ENCODE data around the gene METTL3. TPM values are rescaled to one million over a fixed set of nuclear protein-coding genes. Genes with fewer than 3 reads are reported as not detected.
A peak's percentile ranks its signal among the peaks of the same experiment; 100 is the strongest.

METTL3 gene
- total and polyA plus RNA-seq, 2 of the 13 experiments (the other 11 are each of a cell fraction or from before 2014, with no cell fraction given): 123 to 130 TPM

DNA sequence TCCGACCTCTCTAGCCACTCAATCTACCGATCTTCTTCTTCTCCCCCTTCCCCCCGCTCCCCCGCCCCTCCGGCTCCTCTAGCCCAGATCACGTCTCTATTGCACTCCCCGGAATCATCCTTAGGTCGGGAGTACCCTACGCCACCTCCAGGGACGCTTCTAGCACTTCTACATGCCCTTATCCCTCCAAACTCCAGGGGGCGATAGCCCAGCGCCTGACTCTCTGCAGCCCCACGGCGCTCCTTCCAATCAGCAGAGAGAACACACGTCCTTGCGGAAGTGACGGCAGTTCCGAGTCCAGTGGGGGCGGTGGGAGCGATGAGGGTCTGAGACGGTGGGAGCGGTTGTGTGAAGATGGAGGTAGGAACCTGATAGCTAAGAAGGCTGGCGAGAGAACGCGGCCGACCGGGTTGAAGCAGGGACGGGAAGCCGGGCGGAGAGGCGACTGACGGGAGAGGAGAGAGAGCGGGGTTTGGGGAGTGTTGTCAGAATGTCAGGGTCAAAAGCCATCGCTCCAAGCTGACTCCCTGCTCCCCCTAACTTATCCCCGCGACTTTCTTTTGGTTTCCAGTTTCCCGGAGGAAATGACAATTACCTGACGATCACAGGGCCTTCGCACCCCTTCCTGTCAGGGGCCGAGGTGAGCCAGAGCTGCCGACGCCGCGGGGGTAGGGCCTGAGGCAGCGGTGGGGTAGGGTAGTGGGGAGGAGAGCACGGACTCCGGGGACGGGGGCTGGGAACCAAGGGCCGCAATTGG lies 34.0 kb downstream of the METTL3 start, which contains the start of the genes RAB2B and TOX4 (continued):
- TF ChIP-seq, protein P1, sequence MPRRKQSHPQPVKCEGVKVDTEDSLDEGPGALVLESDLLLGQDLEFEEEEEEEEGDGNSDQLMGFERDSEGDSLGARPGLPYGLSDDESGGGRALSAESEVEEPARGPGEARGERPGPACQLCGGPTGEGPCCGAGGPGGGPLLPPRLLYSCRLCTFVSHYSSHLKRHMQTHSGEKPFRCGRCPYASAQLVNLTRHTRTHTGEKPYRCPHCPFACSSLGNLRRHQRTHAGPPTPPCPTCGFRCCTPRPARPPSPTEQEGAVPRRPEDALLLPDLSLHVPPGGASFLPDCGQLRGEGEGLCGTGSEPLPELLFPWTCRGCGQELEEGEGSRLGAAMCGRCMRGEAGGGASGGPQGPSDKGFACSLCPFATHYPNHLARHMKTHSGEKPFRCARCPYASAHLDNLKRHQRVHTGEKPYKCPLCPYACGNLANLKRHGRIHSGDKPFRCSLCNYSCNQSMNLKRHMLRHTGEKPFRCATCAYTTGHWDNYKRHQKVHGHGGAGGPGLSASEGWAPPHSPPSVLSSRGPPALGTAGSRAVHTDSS (CRISPR knock-in tag; conservative IDR thresholded peaks at IDR 0.05): 0 out of 2 replicates have a peak, but pooled peaks have one; percentile 63
- TF ChIP-seq ZSCAN25 (CRISPR knock-in tag; IDR thresholded peaks at IDR 0.05) (peak; percentile 98), NR1H2 (CRISPR knock-in tag; IDR thresholded peaks at IDR 0.05; ENCODE audit: borderline replicate concordance, low read depth) (no peak), ZNF12 (CRISPR knock-in tag; IDR thresholded peaks at IDR 0.05) (0 out of 2 replicates have a peak, but pooled peaks have one; percentile 42), SETDB1 (CRISPR knock-in tag; IDR thresholded peaks at IDR 0.05; ENCODE audit: borderline replicate concordance) (no peak), FOXP1 (IDR thresholded peaks at IDR 0.05) (no peak), FOXP1 (CRISPR knock-in tag; IDR thresholded peaks at IDR 0.05) (peak; percentile 70), TBP (CRISPR knock-in tag; IDR thresholded peaks at IDR 0.05) (no peak), MTA1 (CRISPR knock-in tag; IDR thresholded peaks at IDR 0.05; ENCODE audit: borderline replicate concordance) (0 out of 2 replicates have a peak, but pooled peaks have one; percentile 73), DNMT1 (CRISPR knock-in tag; IDR thresholded peaks at IDR 0.05) (peak; percentile 74; the same call in 1 of the 2 replicates), TCF7 (IDR thresholded peaks at IDR 0.05; ENCODE audit: low read depth) (no peak), MIXL1 (CRISPR knock-in tag; IDR thresholded peaks at IDR 0.05) (peak; percentile 96)
- TF ChIP-seq, protein P2, sequence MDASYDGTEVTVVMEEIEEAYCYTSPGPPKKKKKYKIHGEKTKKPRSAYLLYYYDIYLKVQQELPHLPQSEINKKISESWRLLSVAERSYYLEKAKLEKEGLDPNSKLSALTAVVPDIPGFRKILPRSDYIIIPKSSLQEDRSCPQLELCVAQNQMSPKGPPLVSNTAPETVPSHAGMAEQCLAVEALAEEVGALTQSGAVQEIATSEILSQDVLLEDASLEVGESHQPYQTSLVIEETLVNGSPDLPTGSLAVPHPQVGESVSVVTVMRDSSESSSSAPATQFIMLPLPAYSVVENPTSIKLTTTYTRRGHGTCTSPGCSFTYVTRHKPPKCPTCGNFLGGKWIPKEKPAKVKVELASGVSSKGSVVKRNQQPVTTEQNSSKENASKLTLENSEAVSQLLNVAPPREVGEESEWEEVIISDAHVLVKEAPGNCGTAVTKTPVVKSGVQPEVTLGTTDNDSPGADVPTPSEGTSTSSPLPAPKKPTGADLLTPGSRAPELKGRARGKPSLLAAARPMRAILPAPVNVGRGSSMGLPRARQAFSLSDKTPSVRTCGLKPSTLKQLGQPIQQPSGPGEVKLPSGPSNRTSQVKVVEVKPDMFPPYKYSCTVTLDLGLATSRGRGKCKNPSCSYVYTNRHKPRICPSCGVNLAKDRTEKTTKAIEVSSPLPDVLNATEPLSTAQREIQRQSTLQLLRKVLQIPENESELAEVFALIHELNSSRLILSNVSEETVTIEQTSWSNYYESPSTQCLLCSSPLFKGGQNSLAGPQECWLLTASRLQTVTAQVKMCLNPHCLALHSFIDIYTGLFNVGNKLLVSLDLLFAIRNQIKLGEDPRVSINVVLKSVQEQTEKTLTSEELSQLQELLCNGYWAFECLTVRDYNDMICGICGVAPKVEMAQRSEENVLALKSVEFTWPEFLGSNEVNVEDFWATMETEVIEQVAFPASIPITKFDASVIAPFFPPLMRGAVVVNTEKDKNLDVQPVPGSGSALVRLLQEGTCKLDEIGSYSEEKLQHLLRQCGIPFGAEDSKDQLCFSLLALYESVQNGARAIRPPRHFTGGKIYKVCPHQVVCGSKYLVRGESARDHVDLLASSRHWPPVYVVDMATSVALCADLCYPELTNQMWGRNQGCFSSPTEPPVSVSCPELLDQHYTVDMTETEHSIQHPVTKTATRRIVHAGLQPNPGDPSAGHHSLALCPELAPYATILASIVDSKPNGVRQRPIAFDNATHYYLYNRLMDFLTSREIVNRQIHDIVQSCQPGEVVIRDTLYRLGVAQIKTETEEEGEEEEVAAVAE (CRISPR knock-in tag; IDR thresholded peaks at IDR 0.05; ENCODE audit: borderline replicate concordance): peak; percentile 85; the same call in 1 of the 2 replicates
- TF ChIP-seq, protein P3, sequence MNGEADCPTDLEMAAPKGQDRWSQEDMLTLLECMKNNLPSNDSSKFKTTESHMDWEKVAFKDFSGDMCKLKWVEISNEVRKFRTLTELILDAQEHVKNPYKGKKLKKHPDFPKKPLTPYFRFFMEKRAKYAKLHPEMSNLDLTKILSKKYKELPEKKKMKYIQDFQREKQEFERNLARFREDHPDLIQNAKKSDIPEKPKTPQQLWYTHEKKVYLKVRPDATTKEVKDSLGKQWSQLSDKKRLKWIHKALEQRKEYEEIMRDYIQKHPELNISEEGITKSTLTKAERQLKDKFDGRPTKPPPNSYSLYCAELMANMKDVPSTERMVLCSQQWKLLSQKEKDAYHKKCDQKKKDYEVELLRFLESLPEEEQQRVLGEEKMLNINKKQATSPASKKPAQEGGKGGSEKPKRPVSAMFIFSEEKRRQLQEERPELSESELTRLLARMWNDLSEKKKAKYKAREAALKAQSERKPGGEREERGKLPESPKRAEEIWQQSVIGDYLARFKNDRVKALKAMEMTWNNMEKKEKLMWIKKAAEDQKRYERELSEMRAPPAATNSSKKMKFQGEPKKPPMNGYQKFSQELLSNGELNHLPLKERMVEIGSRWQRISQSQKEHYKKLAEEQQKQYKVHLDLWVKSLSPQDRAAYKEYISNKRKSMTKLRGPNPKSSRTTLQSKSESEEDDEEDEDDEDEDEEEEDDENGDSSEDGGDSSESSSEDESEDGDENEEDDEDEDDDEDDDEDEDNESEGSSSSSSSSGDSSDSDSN (CRISPR knock-in tag; IDR thresholded peaks at IDR 0.05): peak; percentile 62
- TF ChIP-seq, protein P4, sequence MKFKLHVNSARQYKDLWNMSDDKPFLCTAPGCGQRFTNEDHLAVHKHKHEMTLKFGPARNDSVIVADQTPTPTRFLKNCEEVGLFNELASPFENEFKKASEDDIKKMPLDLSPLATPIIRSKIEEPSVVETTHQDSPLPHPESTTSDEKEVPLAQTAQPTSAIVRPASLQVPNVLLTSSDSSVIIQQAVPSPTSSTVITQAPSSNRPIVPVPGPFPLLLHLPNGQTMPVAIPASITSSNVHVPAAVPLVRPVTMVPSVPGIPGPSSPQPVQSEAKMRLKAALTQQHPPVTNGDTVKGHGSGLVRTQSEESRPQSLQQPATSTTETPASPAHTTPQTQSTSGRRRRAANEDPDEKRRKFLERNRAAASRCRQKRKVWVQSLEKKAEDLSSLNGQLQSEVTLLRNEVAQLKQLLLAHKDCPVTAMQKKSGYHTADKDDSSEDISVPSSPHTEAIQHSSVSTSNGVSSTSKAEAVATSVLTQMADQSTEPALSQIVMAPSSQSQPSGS (CRISPR knock-in tag; IDR thresholded peaks at IDR 0.05): peak; percentile 93; the same call in 1 of the 2 replicates
- TF ChIP-seq, protein P5, sequence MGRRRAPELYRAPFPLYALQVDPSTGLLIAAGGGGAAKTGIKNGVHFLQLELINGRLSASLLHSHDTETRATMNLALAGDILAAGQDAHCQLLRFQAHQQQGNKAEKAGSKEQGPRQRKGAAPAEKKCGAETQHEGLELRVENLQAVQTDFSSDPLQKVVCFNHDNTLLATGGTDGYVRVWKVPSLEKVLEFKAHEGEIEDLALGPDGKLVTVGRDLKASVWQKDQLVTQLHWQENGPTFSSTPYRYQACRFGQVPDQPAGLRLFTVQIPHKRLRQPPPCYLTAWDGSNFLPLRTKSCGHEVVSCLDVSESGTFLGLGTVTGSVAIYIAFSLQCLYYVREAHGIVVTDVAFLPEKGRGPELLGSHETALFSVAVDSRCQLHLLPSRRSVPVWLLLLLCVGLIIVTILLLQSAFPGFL (CRISPR knock-in tag; IDR thresholded peaks at IDR 0.05): peak; percentile 19; the same call in 1 of the 2 replicates
- TF ChIP-seq, protein P6, sequence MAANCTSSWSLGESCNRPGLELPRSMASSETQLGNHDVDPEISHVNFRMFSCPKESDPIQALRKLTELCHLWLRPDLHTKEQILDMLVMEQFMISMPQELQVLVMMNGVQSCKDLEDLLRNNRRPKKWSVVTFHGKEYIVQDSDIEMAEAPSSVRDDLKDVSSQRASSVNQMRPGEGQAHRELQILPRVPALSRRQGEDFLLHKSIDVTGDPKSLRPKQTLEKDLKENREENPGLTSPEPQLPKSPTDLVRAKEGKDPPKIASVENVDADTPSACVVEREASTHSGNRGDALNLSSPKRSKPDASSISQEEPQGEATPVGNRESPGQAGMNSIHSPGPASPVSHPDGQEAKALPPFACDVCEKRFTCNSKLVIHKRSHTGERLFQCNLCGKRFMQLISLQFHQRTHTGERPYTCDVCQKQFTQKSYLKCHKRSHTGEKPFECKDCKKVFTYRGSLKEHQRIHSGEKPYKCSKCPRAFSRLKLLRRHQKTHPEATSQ (CRISPR knock-in tag; IDR thresholded peaks at IDR 0.05; ENCODE audit: borderline replicate concordance): peak; percentile 69
